AG09309 (cell line): ENCODE results near the gene SPINK5.

ENCODE experiments used
- DNase-seq: peaks from one replicate; pipeline ENCODE4 v3.0.0-alpha.2; 2010; ENCODE audit warnings: low read depth
- H3K4me3 ChIP-seq: 2 replicates; pipeline ENCODE4 v1.5.1; 2011; ENCODE audit warnings: mild to moderate bottlenecking, low read depth, low read length, moderate library complexity; ENCODE audit not compliant: control insufficient read depth
- TF ChIP-seq, protein P1 (sequence below): IDR thresholded peaks from 2 replicates; pipeline ENCODE4 v1.5.1; 2011; ENCODE audit warnings: mild to moderate bottlenecking, low read depth, low read length, inconsistent platforms; ENCODE audit not compliant: insufficient read depth, control insufficient read depth; ENCODE audit errors: missing control alignments

SPINK5 gene

DNA sequence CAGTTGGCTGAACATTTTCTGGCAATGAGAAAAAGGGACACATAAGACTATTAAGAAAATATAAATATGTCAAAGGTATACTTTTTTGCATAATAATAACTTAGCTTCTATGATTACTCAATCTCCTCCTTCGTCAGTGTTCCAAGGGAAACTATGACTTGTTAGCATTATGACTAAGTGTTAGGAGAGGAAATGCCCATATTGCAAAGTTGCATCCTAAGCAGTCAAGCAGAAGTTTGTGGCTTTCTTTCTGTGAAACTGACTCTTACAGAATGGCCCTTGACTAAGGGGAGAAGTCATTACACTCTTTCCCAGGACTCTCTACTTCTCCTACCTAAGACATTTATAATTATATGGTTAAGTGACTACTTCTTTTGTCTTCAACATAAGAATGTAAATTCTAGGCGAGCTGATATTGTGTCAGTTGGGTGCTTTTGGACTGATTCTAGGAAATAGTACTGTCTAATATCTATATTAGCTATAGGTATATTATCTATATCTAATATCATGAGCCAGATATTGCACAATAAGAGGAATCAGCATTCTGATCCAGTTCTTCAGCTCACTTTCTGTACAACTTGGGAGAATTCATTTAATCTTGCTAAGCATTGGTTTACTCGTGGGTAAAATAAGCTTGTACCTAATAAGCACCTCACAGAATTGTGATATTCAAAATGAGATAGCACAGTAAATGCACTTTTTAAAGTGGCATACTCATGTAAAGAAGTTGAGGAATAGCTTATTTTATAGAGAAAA is 122.6 kb downstream of the SPINK5 start:
- no peak overlapping the region for H3K4me3 ChIP-seq
- peak; percentile 81 for DNase-seq

More for the DNA sequence above, 122.6 kb downstream of the SPINK5 start:
- TF ChIP-seq, protein P1, sequence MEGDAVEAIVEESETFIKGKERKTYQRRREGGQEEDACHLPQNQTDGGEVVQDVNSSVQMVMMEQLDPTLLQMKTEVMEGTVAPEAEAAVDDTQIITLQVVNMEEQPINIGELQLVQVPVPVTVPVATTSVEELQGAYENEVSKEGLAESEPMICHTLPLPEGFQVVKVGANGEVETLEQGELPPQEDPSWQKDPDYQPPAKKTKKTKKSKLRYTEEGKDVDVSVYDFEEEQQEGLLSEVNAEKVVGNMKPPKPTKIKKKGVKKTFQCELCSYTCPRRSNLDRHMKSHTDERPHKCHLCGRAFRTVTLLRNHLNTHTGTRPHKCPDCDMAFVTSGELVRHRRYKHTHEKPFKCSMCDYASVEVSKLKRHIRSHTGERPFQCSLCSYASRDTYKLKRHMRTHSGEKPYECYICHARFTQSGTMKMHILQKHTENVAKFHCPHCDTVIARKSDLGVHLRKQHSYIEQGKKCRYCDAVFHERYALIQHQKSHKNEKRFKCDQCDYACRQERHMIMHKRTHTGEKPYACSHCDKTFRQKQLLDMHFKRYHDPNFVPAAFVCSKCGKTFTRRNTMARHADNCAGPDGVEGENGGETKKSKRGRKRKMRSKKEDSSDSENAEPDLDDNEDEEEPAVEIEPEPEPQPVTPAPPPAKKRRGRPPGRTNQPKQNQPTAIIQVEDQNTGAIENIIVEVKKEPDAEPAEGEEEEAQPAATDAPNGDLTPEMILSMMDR = no peak
